Measurements from ENCODE around the gene MAOB.

Gene MAOB

GRCh38 chrX:43860646-43861370, 21.4 kb downstream of the MAOB start:
- DNase-seq: no peak

- no peak for DNase-seq
These were observed 28.9 kb downstream of the MAOB start for GRCh38 chrX:43853225-43853828.

GRCh38 chrX:43850629-43851028, 31.6 kb downstream of the MAOB start:
- no peak for DNase-seq

- DNase-seq: no peak
These were observed 33.1 kb downstream of the MAOB start for GRCh38 chrX:43849173-43849572.

- DNase-seq: no peak
These were observed 34.9 kb downstream of the MAOB start for GRCh38 chrX:43847352-43847751.

GRCh38 chrX:43846558-43846957, 35.7 kb downstream of the MAOB start:
- no peak for DNase-seq

- no peak for DNase-seq
These were observed 36.5 kb downstream of the MAOB start for GRCh38 chrX:43845776-43846175.

GRCh38 chrX:43840265-43840664, 42.0 kb downstream of the MAOB start:
- DNase-seq: no peak

GRCh38 chrX:43836435-43837184, 45.6 kb downstream of the MAOB start:
- no peak for DNase-seq

- no peak for DNase-seq
These were observed 46.7 kb downstream of the MAOB start for GRCh38 chrX:43835559-43835958.

- DNase-seq: no peak
These were observed 54.5 kb downstream of the MAOB start for GRCh38 chrX:43827791-43828190.

GRCh38 chrX:43822014-43822413, 60.2 kb downstream of the MAOB start:
- DNase-seq: no peak

GRCh38 chrX:43817444-43817843, 64.8 kb downstream of the MAOB start:
- DNase-seq: no peak

- no peak for DNase-seq
These were observed 67.0 kb downstream of the MAOB start for GRCh38 chrX:43815209-43815608.

- DNase-seq: no peak
These were observed 68.4 kb downstream of the MAOB start for GRCh38 chrX:43813898-43814297.

- DNase-seq: no peak
These were observed 68.9 kb downstream of the MAOB start for GRCh38 chrX:43813319-43813718.

- DNase-seq: no peak
These were observed 72.8 kb downstream of the MAOB start for GRCh38 chrX:43809463-43809862.

- no peak for DNase-seq
These were observed 74.0 kb downstream of the MAOB start for GRCh38 chrX:43808231-43808630.

- DNase-seq: no peak
These were observed 76.7 kb downstream of the MAOB start for GRCh38 chrX:43805579-43805978.

- DNase-seq: no peak
These were observed 78.2 kb downstream of the MAOB start for GRCh38 chrX:43804021-43804420.

GRCh38 chrX:43785930-43786591, 96.2 kb downstream of the MAOB start:
- DNase-seq: no peak

- no peak for DNase-seq
These were observed 124.2 kb downstream of the MAOB start for GRCh38 chrX:43758044-43758443.

- DNase-seq: no peak
These were observed 126.2 kb downstream of the MAOB start for GRCh38 chrX:43756076-43756475.

GRCh38 chrX:43753637-43754036, 128.6 kb downstream of the MAOB start:
- no peak for DNase-seq
